Stimulated activated CD8-positive, alpha-beta memory T cell treated with anti-CD3 and anti-CD28 coated beads, Interleukin-12 subunit alpha, Interleukin-12 subunit beta, amount 100 ng/mL, for 1 hour (primary cell): ENCODE results near the gene CEP85L.

Experiments used
- DNase-seq: peaks from one replicate; pipeline ENCODE4 v3.0.0-alpha.2; 2020; ENCODE audit warnings: low read depth

CEP85L gene

DNA sequence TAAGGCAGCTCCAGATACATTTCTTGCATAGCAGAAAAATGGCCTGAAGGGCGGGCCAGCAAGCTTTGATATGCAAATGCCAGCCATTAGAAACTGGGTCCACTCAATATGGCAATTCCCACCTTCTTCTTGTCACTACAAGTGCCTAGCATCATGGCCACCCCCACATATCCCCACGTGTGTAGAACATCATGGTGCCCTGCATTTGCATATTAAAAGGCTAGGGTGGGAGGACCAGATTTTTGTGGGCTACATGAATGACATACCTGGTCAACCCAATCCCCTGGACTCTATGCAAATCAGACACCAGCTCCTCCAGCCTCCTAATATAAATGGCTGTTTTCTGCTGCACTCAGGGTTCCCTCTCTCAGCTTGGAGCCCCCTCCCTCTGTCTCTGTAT lies 71.6 kb downstream of the CEP85L start:
- no peak for DNase-seq

DNA sequence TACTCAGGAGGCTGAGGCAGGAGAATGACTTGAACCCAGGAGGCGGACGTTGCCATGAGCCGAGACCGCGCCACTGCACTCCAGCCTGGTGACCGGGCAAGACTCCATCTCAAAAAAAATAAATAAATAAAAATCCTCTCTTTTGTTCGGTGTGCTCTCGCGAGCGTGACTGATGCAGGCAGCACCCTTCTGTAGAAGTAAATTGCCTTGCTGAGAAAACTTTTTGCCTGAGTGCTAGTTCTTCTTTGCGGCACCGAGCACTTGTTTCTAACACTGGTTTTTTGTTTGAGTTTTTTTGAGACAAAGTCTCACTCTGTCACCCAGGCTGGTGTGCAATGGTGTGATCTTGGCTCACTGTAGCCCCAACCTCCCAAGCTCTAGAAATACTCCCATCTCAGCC lies 72.8 kb downstream of the CEP85L start:
- DNase-seq: no peak

DNA sequence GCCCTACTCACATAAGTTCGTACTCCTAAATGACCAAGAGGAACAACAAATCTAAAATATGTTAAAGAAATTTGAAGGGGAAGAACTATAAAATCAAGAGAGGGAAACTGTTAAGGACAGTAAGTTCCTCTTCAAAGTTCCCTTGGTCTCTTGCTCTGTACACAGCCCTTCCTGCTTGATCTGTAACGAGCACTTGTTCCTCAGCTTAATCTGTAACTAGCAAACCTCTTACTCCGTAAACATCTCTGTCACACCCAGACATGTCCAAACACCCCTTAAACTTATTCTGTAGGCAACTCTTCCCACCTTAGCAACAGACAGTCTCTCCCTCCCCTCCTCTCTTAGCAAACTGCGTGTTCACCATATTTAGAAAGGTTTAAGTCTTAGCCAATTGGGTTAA lies 73.4 kb downstream of the CEP85L start:
- no peak for DNase-seq

DNA sequence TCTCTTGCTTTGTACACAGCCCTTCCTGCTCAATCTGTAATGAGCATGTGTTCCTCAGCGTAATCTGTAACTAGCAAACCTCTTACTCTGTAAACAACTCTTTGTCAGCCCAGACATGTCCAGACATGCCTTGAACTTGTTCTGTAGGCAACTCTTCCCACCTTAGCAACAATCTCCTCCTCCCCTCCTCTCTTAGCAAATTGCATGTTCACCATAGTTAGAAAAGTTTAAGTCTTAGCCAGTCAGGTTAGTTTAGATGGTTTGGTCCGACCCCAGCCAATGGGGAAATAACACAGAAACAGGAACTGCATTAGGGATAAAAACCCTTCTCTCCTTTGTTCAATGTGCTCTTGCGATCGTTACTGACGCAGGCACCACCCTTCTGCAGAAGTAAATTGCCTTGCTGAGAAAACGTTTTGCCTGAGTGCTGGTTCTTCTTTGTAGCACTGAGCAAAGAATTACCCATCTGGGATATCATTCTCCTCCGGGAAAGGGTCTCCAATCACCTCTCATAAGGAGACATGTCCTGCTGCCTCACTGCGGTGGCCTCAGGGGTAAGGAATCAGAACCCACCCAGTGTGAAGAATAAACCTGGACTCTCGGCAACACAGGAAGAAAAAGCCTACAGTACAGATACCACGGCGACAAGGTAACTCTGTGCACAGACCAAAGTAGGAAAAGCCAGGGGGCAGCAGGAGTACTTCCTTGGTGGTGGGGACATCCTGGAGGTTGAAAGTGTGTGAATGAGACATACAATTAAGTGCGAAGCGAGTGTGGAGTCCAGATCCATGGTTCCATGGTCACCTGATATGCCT lies 77.1 kb downstream of the CEP85L start:
- DNase-seq: no peak

DNA sequence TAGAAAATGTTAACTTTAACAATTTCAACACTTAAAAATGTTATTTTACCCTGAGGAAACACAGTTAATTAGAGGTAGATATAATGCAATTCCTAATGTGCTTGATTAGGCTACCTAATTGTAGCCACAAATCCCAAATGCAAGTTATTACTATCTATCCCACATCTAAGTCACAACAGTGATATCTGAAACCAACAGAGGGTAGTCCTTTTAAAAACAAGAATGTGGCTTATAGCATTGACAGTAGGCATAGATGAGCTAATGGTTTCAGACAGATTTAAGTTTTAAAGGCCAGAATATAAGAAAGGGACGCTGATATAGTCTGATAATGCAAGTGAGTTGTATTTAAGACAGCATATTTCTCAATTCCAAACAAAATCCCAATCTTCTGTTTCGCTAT lies 80.3 kb downstream of the CEP85L start:
- DNase-seq: no peak

DNA sequence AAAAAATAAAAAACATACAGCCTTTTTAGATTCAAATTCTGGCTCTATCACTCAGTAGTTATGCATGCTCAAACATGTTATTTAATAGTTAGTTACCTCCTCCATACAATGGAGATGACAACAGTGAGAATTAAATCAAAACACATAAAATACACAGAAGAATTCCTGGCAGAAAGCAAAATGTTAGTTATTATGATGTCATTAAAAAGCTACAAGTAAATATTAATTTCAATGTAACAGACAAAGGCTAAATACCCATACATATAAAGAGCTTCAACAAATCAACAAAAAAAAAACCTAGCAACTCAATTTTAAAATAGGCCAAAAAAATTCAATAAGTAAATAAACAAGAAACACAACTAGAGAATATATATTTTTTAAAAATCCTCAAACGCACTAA lies 81.9 kb downstream of the CEP85L start:
- DNase-seq: no peak

DNA sequence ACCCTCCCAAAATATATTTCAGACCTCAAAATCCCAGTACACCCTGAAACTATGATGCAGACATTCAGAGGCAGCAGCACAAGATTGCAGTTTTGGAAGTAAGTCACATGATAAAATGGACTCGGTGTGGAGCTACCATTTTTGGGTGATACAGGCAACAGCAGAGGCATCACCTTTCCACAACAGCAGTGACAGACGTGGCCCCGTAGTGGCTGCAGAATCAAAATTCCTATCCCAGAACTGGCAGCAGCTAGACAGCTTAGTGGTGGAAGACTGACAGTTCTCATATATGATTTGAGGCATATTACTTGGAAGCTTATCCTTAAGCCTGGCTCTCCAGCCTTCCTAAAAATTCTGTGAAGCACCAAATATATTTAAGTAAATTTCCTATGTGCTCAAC lies 83.4 kb downstream of the CEP85L start:
- DNase-seq: no peak

DNA sequence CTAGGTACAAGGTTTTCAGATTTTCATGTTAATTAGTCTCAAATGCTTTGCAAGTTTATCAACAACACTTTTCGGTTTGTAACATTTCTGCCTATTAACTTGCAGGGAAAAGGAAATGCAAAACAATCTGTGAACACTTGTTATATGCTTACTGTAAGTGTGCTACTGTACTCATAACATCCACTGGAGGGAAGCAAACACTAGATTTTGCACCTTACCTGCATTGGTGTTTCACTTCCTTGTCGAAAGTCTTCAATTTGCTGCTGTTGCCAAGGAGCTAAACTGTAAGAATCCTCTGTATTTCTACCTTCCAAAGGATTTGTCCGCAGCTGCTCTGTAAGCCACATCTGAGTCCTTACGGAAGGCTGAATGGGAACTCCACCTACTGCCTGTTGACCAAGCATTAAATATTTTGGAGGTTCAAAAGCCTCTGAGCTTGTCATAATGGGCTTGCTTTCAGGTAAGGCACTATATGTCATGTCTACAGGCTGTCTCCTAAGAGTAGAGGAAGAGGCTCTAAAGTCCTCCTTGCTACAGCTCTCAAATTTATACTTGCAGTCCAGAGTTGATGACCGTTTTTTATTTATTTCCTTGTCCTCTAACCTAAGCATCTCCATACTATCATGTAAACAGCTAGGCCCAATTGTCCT lies 86.0 kb downstream of the CEP85L start:
- DNase-seq: no peak

DNA sequence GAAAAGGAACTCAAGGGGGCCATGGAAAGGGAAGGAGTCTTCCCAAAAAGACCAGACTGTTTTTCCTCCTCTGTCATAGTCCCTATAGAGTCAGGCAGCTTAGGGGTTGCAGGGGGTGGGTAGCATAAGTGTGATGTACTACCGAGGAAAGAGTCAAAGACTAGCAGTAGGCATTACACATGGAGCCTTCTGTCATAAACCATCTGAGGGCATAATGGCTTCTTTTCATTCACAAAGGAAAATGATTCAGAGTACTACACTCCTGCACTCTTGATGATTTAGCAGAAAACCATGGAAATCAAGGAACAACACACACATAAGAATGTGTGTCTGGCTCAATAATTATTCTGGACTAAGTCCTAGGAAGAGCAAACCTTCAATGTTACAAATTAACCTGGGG lies 88.4 kb downstream of the CEP85L start:
- DNase-seq: no peak

DNA sequence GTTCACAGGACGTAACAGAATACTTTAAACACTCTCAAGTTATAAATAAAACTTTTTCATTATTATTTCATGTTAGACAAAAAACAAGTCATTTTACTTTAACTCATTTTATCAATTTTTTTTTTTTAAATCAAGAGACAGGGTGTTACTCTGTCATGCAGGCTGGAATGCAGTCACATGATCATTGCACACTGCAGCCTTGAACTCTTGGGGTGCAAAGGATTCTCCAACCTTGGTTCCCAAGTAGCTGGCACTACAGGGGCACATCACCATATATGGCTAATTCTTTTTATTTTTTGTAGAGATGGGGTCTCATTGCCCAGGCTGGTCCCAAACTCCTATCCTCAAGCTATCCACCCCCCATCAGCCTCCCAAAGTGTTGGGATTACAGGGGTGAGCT lies 89.1 kb downstream of the CEP85L start:
- DNase-seq: no peak

DNA sequence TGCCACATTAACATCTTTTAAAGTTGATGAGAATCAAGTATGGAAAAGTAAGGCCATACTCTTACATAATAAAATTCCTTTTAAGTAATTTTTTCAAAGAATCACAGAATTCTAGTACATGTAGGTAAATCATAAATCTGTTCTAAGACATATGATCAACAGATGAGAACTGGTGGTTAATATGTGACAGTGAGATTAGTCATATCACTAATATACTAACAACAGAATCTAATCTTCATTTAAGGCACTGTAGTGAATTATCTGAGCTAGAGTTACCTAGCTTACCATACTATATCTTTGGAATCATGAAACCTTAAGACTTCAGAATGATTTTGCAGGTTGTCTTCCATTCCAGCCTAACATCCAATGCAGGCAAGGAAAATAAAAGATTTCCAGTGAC lies 91.7 kb downstream of the CEP85L start:
- DNase-seq: no peak

DNA sequence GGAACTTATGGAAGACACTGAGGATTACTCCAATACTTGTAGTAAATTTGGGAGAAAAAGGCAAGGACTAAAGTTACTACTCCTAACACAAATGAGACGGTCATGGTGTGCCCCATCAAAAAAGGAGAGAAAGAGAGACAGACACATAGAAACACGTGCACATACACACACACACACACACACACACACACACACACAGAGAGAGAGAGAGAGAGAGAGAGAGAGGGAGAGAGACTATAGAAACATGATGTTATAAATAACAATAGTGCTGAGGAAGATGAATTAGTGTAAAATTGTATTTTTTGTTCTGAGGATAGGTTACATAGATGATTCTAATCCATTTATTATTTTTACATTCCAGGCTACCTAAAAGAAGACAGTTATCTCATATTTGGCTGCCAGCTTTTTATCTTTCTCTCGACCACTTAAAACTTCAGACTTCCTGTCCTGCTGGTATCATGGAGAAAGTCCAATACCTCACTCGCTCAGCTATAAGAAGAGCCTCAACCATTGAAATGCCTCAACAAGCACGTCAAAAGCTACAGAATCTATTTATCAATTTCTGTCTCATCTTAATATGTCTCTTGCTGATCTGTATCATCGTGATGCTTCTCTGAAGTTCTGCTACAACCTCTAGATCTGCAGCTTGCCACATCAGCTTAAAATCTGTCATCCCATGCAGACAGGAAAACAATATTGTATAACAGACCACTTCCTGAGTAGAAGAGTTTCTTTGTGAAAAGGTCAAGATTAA lies 92.8 kb downstream of the CEP85L start:
- DNase-seq: no peak

DNA sequence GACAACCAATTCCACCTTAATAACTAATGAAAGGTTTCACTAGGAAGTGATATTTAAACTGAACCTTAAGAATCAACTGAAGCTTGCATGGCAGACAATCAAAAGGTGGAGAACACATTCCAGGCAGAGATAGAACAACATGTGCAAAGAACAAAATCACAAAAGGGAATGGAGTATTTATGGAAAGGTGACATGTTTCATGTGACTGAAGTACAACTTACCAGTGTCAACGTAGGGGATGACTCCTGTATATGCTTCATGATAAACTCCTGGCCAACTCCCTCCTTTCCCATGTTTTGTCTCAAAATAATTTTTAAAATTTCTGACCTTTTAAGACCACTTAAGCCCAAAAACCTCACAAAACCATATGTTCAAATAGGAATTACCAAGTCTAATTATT lies 96.7 kb downstream of the CEP85L start:
- no peak for DNase-seq

DNA sequence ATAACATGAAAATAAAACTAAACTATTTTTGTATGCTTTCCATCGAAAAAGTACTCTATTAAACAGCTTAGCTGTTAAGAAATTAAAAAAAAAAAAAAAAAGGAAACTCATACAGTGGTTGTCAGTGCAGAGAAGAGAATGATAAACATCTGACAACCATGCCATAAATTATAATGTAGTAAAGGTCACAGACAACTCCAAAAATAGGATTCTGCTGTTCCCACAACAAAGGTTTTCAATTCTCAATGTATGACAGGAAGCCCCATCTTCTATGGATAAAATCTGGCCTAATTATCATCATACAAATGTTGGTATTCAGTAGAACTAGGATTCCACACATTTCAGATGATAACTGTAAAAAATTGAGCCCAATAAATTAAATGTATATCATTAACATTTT lies 98.3 kb downstream of the CEP85L start:
- no peak for DNase-seq

DNA sequence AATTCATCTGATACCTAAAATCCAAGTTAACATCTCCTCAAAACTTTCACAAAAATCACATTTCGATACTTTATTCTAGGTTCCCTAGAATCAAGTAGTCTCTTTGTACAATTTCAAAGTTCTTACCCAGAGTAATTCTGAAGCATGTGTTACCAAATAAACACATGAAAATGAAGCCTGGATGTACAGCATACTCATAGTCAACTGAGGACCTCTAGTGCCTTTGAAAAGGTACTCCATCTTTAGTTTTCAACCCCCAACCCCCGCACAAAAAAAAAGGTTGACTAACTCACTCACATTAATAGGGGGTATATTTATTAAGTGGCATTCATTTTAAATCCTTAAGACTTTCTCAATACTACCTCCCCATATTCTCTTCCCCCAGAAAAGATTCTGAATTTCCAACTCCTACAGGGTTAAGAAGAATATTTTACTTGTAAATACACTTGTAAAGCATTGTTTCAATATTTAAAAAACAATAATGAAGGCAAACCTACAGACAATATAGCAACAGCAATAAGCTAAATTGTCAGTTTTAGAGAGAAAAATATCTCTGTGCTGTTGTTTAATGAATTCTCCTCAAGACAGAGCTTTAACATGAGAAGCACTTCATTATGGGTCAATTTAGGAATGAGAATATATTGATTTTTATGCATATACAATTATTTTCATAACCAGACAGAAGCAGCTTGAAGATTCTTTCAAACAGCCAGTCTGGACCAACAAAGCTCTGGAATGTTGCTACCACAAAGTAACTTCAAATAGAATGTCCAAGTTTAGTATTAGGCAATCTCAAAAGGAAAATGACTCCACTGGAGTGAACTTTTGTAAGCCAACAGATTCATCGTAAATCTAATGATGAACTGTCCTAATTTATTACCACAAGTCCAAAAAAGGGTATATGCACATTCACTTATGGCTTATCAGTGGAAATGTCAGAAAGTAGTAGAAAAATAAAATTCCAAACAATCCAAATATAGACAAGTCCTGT lies 100.0 kb downstream of the CEP85L start:
- no peak for DNase-seq

DNA sequence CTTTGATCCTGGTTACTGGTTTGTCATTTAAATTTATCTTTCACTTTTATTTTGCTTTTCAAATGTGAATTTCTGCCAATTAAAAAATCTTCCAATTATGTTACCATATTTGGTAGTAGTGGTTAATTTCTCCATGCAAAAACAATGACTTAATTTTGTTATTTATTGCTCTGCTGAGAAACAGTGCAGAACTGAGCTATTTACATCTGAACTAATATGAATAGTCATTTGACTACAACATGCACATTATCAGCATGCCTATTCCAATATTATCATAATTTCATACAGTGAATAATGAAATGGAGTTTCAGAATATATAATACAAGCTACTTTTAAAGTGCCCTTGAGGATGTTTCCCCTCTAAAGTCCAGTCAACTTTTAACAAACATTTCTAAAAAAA lies 102.8 kb downstream of the CEP85L start:
- DNase-seq: no peak

DNA sequence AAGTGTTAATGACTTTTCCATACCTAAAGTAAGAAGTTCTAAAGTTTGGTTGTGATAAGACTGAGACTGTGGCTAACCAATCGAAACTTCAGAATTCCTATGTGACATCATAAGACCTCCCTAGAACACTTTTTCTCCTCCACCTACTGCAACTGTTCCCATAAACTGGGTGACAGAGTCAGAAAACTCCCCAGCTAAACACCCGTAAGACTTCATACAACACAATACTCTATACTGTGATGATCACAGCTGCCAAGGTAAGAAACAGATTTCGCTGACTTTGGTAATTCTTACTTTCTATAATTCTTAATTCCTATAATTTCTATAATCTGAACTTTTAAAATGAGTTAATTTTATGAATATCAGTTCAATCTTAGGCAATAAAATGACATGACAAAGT lies 103.3 kb downstream of the CEP85L start, which contains the start of gene PLN:
Gene PLN, plus strand, starts transcription at position 161 of the 400 bp plus-strand sequence. CDS start 10,626 bp downstream, outside the sequence.
- no peak for DNase-seq

DNA sequence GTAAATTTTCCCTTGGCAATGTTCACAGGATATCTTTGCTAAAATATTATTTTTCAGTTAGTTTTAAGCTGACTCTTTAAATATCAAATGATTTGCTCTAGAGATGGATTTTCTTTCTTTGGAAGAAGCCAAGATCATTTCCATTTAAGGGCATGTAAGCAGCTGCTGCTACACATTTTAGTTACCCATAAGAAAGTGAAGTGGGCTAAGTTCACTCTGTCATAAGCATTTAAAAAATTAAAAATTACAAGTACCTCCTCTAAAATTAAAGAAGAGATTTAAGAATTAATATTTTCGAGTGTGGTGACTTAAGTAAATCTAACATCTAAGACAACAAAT lies 104.5 kb downstream of the CEP85L start:
- no peak for DNase-seq

DNA sequence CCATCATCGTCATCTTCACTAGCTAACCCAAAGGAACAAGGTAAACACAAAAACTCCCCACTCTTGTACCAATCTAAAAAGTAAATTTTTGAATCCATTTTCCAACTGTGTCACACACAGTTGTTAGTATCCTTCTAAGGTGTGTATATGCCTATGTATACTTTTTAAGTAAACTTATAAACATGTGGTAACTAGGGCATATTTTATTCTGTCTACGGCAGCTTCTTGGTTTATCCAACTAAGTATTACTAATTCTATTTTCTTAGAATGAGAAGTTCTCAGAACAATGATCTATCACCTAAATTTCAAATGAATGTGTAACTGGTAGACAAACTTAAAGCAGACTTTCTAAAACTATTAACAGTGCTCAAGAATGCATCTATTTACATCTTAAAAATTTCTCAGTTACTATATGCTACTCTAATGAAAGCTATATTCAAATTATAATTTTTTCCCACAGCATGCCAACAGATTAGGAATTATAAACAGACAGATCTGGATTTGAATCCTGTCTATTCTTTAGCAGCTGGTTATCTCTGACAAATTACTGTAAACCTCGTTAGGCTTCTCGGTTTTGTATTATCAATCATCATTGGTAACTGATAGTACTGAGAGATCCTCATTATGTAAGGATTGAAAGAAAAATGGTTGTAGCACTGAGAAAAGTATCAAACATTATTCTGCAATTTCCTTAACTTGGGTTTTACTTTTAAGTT lies 105.1 kb downstream of the CEP85L start:
- no peak for DNase-seq

DNA sequence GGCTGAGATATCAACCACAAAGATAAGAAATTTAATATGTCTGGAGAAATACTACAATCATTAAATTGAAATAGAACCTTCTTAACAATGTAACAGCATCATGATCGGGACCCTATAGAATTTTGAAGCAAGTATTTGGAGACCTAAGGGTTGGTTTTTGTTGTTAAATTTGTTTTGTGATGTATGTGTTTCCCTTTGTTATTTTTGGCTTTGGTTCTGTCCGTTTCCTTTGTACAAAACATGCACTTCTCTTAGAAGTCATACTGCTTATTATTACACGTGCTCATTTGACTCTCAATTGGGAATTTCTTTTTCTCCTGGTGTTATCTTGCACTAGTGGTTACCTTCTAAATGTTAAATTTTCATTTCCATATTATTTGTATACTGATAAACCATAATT lies 107.3 kb downstream of the CEP85L start:
- DNase-seq: no peak
